ENCODE results near the gene ECPAS.
"Not testable (repeated sequence)": the region's sequence is repeated elsewhere in the genome, so short reads cannot be mapped to it uniquely, and the experiment has no call there.

ECPAS gene

GRCh38 chr9:111349766-111350165 lies 134.4 kb downstream of the ECPAS start:
- no peaks in the 10 kb centered on the region for H3K27me3 ChIP-seq (ENCODE audit: low read depth, low read length)
- no peaks in the 10 kb centered on the region for H3K9me3 ChIP-seq (ENCODE audit: control insufficient read depth in 1 of 2, low read length in 2 of 2)
- peak overlapping the region; percentile 56 for H3K27ac ChIP-seq (ENCODE audit: low read length)
- no peaks in the 10 kb centered on the region for H3K36me3 ChIP-seq (ENCODE audit: control insufficient read depth in 1 of 2, insufficient read depth in 2 of 2, low read length in 2 of 2)
- H3K4me3 ChIP-seq (ENCODE audit: low read depth in 1 of 2, low read length in 2 of 2): no peak overlapping the region
- H3K4me1 ChIP-seq (ENCODE audit: control insufficient read depth in 1 of 2, insufficient read depth in 2 of 2, low read length in 2 of 2): no peaks in the 10 kb centered on the region

- H3K27ac ChIP-seq (ENCODE audit: low read length): peak overlapping the region; percentile 56
- H3K27me3 ChIP-seq (ENCODE audit: low read depth, low read length): no peaks in the 10 kb centered on the region
- no peaks in the 10 kb centered on the region for H3K4me1 ChIP-seq (ENCODE audit: control insufficient read depth in 1 of 2, insufficient read depth in 2 of 2, low read length in 2 of 2)
- no peaks in the 10 kb centered on the region for H3K9me3 ChIP-seq (ENCODE audit: control insufficient read depth in 1 of 2, low read length in 2 of 2)
- H3K4me3 ChIP-seq (ENCODE audit: low read depth in 1 of 2, low read length in 2 of 2): no peak overlapping the region
- no peaks in the 10 kb centered on the region for H3K36me3 ChIP-seq (ENCODE audit: control insufficient read depth in 1 of 2, insufficient read depth in 2 of 2, low read length in 2 of 2)
These were observed 135.3 kb downstream of the ECPAS start for GRCh38 chr9:111348821-111349271.

- not testable (repeated sequence) for H3K4me1 ChIP-seq (ENCODE audit: control insufficient read depth in 1 of 2, insufficient read depth in 2 of 2, low read length in 2 of 2); H3K4me3 ChIP-seq (ENCODE audit: low read depth in 1 of 2, low read length in 2 of 2); H3K27ac ChIP-seq (ENCODE audit: low read length); H3K36me3 ChIP-seq (ENCODE audit: control insufficient read depth in 1 of 2, insufficient read depth in 2 of 2, low read length in 2 of 2); H3K27me3 ChIP-seq (ENCODE audit: low read depth, low read length); H3K9me3 ChIP-seq (ENCODE audit: control insufficient read depth in 1 of 2, low read length in 2 of 2)
These were observed 149.8 kb downstream of the ECPAS start for GRCh38 chr9:111334318-111334863.

- H3K27ac ChIP-seq (ENCODE audit: low read length): no peak within 1 kb of the TSS
- no peaks in the 10 kb centered on the region for H3K27me3 ChIP-seq (ENCODE audit: low read depth, low read length)
- no peaks in the 10 kb centered on the region for H3K9me3 ChIP-seq (ENCODE audit: control insufficient read depth in 1 of 2, low read length in 2 of 2)
- H3K4me3 ChIP-seq (ENCODE audit: low read depth in 1 of 2, low read length in 2 of 2): no peak within 1 kb of the TSS
- no peaks in the 10 kb centered on the region for H3K36me3 ChIP-seq (ENCODE audit: control insufficient read depth in 1 of 2, insufficient read depth in 2 of 2, low read length in 2 of 2)
- H3K4me1 ChIP-seq (ENCODE audit: control insufficient read depth in 1 of 2, insufficient read depth in 2 of 2, low read length in 2 of 2): no peaks in the 10 kb centered on the region
These were observed 154.1 kb downstream of the ECPAS start, which contains the start of gene OR2K2 for GRCh38 chr9:111330124-111330523. OR2K2 (minus strand) TSS chr9:111330224; CDS start chr9:111328433, 1,791 bp downstream.

GRCh38 chr9:111320631-111321030 lies 163.6 kb downstream of the ECPAS start:
- no peaks in the 10 kb centered on the region for H3K27me3 ChIP-seq (ENCODE audit: low read depth, low read length)
- H3K4me3 ChIP-seq (ENCODE audit: low read depth in 1 of 2, low read length in 2 of 2): no peak overlapping the region
- H3K27ac ChIP-seq (ENCODE audit: low read length): no peak overlapping the region
- no peaks in the 10 kb centered on the region for H3K4me1 ChIP-seq (ENCODE audit: control insufficient read depth in 1 of 2, insufficient read depth in 2 of 2, low read length in 2 of 2)
- H3K9me3 ChIP-seq (ENCODE audit: control insufficient read depth in 1 of 2, low read length in 2 of 2): no peaks in the 10 kb centered on the region
- no peaks in the 10 kb centered on the region for H3K36me3 ChIP-seq (ENCODE audit: control insufficient read depth in 1 of 2, insufficient read depth in 2 of 2, low read length in 2 of 2)

- Histone ChIP-seq H3K9me3 (ENCODE audit: control insufficient read depth in 1 of 2, low read length in 2 of 2) (no peaks in the 10 kb centered on the region), H3K27me3 (ENCODE audit: low read depth, low read length) (no peaks in the 10 kb centered on the region), H3K27ac (ENCODE audit: low read length) (no peak overlapping the region), H3K36me3 (ENCODE audit: control insufficient read depth in 1 of 2, insufficient read depth in 2 of 2, low read length in 2 of 2) (no peaks in the 10 kb centered on the region), H3K4me3 (ENCODE audit: low read depth in 1 of 2, low read length in 2 of 2) (no peak overlapping the region), H3K4me1 (ENCODE audit: control insufficient read depth in 1 of 2, insufficient read depth in 2 of 2, low read length in 2 of 2) (no peaks in the 10 kb centered on the region)
These were observed 167.4 kb downstream of the ECPAS start for GRCh38 chr9:111316796-111317195.

All from muscle layer of duodenum (tissue), 2 donors.